ENCODE data around the gene OR51S1. TPM values are rescaled to one million over a fixed set of nuclear protein-coding genes. Genes with fewer than 3 reads are reported as not detected.

Gene OR51S1
- polyA plus RNA-seq, 4 donors: not detected

Other genes starting within 250 kb of the OR51S1 start
- 10 to 100 TPM in 3 of 4 donors, 1 to 10 TPM in 1; 8.4 to 18.5 (median 10.6) TPM for gene TRIM68, start 241.0 kb downstream of the OR51S1 start, polyA plus RNA-seq
- gene OR51D1, start 211.7 kb downstream of the OR51S1 start, polyA plus RNA-seq: not detected
- gene OR51E1, start 205.2 kb downstream of the OR51S1 start, polyA plus RNA-seq: 1 to 10 TPM in 2 of 4 donors, not detected in 2; 1.1 to 4.6 TPM
- gene OR51E2, start 151.4 kb downstream of the OR51S1 start, polyA plus RNA-seq: under 1 TPM in 2 of 4 donors, not detected in 2; 0.22 to 0.36 TPM
- gene MMP26, start 144.4 kb downstream of the OR51S1 start, polyA plus RNA-seq: under 1 TPM in 1 of 4 donors, not detected in 3; 0.04 TPM
- gene OR51F1, start 79.3 kb downstream of the OR51S1 start, polyA plus RNA-seq: not detected
- not detected for gene OR52R1, start 44.8 kb downstream of the OR51S1 start, polyA plus RNA-seq
- gene OR51F2, start 27.9 kb downstream of the OR51S1 start, polyA plus RNA-seq: not detected
- not detected for gene OR51T1, start 32.7 kb upstream of the OR51S1 start, polyA plus RNA-seq
- not detected for gene OR51A7, start 54.6 kb upstream of the OR51S1 start, polyA plus RNA-seq
- not detected for gene OR51G2, start 70.1 kb upstream of the OR51S1 start, polyA plus RNA-seq
- gene OR51G1, start 75.1 kb upstream of the OR51S1 start, polyA plus RNA-seq: not detected
- gene OR51A4, start 98.4 kb upstream of the OR51S1 start, polyA plus RNA-seq: not detected
- gene OR51A2, start 106.5 kb upstream of the OR51S1 start, polyA plus RNA-seq: not detected
- gene OR51L1, start 145.6 kb upstream of the OR51S1 start, polyA plus RNA-seq: not detected
- gene OR52J3, start 197.3 kb upstream of the OR51S1 start, polyA plus RNA-seq: not detected
- not detected for gene OR52E2, start 210.4 kb upstream of the OR51S1 start, polyA plus RNA-seq
- not detected for gene OR52E1, start 220.4 kb upstream of the OR51S1 start, polyA plus RNA-seq

Data from small intestine (tissue), 4 donors.